Measurements from ENCODE around the gene HOXA4.

The HOXA4 gene

DNA sequence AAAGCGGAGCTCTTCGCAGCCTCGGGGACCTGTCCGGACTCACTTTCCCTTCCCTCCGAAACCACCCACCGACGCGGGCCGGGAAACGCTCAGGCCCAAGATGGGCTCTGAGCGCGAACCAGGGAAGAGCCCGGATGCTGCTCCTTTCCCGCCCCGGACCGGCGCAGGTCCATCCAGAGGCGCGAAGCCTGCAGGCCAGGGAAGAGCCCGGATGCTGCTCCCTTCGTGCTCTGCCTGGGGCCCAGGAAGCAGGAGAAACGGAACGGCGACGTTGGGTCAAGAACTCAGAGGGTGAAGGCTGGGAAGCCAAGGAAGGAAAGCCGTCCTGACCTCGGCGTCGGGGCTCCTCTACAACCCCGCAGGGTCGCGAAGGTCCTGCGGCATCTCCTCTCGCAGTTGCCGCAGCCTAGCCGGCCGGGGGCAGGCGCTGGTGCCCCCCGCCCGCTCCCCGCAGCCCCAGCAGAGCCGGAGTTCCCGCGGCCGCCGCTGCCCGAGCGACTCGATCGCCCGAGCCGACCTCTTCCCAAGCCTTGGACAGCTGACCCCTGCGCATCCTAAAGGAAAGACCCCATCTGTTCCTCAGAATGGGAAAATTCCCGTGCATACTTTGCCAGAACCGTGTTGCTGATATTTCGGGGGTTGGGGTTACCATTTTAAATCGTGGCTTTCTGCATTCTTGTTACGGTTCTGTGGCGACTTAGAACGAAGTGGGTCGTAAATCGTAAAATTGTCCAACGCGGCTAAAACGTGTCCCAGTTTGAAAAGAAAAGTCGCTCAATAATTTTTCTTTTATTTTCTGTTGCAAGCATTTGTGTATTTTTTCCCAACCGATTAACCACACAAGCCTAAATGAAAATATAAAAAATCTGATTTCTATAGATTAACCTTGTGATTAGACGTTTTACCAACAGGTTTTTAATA, 42.3 kb downstream of the HOXA4 start:
- TF ChIP-seq CTCF (conservative IDR thresholded peaks at IDR 0.05; ENCODE audit: low read length), result no peak
- peak overlapping the region; percentile 10; the same call in 1 of the 2 replicates for H3K4me3 ChIP-seq (ENCODE audit: low read length)
- DNase-seq (ENCODE audit: low read depth), result no peak

DNA sequence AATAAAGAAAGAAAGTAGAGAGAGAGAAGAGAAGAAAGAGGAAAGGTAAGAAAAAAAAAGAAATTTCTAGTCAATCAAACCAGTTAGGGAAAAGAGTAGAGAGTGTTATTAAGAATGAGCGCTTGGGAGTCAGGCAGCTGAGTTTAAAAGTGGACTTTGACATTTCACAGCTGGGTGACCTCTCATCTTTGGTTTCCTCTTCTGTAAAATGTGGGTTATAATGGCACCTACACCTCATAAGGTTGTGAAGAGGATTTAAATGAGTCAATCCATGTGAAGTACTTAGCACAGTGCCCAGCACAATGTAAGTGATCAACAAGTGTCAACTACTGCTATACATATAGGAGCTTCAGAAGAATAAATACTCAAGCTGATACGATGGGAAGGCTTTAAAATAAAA, 46.9 kb downstream of the HOXA4 start:
- DNase-seq (ENCODE audit: low read depth), result no peak
- no peak for TF ChIP-seq CTCF (conservative IDR thresholded peaks at IDR 0.05; ENCODE audit: low read length)
- H3K4me3 ChIP-seq (ENCODE audit: low read length), result no peak overlapping the region

DNA sequence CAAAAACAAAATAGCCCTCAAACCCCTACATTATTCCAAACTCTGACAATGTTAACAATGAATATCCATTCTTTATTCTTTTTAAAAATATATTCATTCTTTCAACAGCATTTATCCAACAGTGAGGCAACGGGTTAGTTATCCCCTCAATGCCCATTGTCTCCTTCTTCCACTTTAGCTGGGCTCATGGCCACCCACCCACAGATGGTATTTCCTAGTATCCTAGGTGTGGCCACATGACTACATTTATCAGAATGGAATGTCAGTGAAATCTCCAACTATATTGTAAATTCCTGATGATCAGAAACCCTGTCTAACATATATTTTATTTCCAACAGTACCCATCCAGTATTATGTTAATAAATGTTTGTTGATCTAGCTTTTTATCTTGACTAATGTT, 48.4 kb downstream of the HOXA4 start:
- DNase-seq (ENCODE audit: low read depth), result no peak
- no peak overlapping the region for H3K4me3 ChIP-seq (ENCODE audit: low read length)
- TF ChIP-seq CTCF (conservative IDR thresholded peaks at IDR 0.05; ENCODE audit: low read length), result no peak

DNA sequence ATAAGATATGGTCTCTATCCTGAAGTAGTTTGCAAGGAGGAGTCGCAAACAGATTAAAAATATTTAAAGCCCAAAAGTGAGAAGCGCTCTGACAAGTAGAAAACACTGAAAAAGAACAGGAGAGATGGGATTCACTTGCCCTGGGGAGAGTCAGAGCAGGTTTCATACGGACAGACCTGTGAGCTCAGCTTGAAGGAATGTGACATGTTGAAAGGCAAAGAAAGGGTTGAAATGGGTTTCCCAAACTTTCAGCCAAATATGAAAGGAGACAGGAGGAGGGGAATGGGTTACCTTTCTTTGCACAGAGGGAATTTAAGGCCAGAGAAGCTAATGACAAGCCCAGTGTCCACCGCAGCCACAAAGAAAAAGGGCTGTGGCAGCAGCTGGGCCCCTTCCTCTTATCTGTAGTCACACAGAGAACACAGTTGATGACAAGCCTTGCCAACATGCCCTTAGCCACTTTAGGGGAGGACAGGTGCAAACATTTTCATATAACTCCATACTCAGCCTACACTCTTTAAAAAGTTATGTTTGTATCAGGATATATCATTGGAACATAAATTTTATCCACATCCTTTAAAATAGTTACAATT, 49.6 kb downstream of the HOXA4 start:
- no peak for TF ChIP-seq CTCF (conservative IDR thresholded peaks at IDR 0.05; ENCODE audit: low read length)
- no peak overlapping the region for H3K4me3 ChIP-seq (ENCODE audit: low read length)
- DNase-seq (ENCODE audit: low read depth), result peak; percentile 48

DNA sequence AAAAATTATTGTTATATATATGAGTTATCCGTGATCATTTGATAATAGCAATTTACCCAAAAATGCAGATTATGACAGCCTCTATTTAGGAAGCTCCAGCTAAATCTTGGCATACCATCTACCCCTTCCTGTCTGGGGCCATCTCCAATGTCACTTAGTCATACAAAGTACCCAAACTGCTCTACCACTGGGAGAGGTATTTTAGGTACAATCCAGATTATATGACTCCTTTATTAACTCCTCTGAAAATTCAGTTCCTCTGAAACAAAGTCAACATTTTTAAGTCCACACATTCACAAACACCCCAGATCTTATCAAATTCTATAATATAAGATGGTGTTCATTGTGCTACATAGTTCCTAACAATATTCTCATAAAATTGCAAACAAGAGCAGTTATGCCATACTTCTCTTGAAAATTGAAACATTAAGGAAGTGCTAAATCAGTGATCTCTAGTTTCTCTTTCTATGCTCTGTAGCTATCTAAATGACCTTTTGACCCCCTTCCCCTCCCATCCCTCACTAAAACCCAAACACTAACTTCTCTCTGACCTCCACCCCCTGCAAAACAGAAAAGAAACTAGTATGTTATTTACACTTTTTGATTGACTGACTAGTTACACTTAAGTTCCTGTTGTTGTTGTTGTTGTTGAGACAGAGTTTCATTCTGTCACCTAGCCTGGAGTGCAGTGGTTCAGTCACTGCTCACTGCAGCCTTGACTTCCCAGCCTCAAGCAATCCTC, 51.2 kb downstream of the HOXA4 start:
- no peak for TF ChIP-seq CTCF (conservative IDR thresholded peaks at IDR 0.05; ENCODE audit: low read length)
- H3K4me3 ChIP-seq (ENCODE audit: low read length), result no peak overlapping the region
- no peak for DNase-seq (ENCODE audit: low read depth)

DNA sequence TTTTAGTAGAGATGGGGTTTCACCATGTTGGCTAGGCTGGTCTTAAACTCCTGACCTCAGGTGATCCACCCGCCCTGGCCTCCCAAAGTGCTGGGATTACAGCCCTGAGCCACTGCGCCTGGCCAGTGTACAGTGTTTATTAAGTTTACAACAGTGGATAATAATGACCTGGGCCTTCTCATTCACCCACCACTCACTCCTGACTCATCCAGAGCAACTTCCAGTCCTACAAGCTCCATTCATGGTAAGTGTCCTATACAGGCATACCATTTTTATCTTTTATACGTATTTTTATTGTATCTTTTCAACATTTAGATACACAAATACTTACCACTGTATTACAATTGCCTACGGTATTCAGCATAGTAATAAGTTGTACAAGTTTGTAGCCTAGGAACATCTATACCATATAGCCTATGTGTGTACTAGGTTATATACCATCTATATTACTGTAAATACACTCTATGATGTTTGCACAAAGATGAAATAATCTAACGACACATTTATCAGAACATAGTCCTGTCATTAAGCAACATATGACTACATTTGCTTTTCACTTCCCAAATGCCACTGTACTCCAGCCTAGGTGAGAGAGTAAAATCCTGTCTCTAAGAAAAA, 51.8 kb downstream of the HOXA4 start:
- no peak for DNase-seq (ENCODE audit: low read depth)
- TF ChIP-seq CTCF (conservative IDR thresholded peaks at IDR 0.05; ENCODE audit: low read length), result no peak
- no peak overlapping the region for H3K4me3 ChIP-seq (ENCODE audit: low read length)
